ENCODE results near the gene SLC9A9.

SLC9A9 gene

GRCh38 chr3:143648708-143649107 lies 199.6 kb downstream of the SLC9A9 start:
- DNase-seq (ENCODE audit: low read depth in 2 of 2): no peak

- no peak for DNase-seq (ENCODE audit: low read depth in 2 of 2)
These were observed 200.1 kb downstream of the SLC9A9 start for GRCh38 chr3:143648218-143648617.

GRCh38 chr3:143644370-143645089 lies 203.7 kb downstream of the SLC9A9 start:
- no peak for DNase-seq (ENCODE audit: low read depth in 2 of 2)

- DNase-seq (ENCODE audit: low read depth in 2 of 2): no peak
These were observed 204.4 kb downstream of the SLC9A9 start for GRCh38 chr3:143643905-143644304.

GRCh38 chr3:143640774-143641173 lies 207.5 kb downstream of the SLC9A9 start:
- DNase-seq (ENCODE audit: low read depth in 2 of 2): no peak

GRCh38 chr3:143637133-143637532 lies 211.1 kb downstream of the SLC9A9 start:
- DNase-seq (ENCODE audit: low read depth in 2 of 2): no peak

GRCh38 chr3:143634991-143635390 lies 213.3 kb downstream of the SLC9A9 start:
- no peak for DNase-seq (ENCODE audit: low read depth in 2 of 2)

- DNase-seq (ENCODE audit: low read depth in 2 of 2): no peak
These were observed 213.8 kb downstream of the SLC9A9 start for GRCh38 chr3:143634427-143634826.

- no peak for DNase-seq (ENCODE audit: low read depth in 2 of 2)
These were observed 214.5 kb downstream of the SLC9A9 start for GRCh38 chr3:143633816-143634215.

- no peak for DNase-seq (ENCODE audit: low read depth in 2 of 2)
These were observed 218.5 kb downstream of the SLC9A9 start for GRCh38 chr3:143629726-143630125.

- no peak for DNase-seq (ENCODE audit: low read depth in 2 of 2)
These were observed 219.3 kb downstream of the SLC9A9 start for GRCh38 chr3:143628971-143629370.

GRCh38 chr3:143627336-143627735 lies 220.9 kb downstream of the SLC9A9 start:
- DNase-seq (ENCODE audit: low read depth in 2 of 2): peak; percentile 6 to 23

- no peak for DNase-seq (ENCODE audit: low read depth in 2 of 2)
These were observed 229.0 kb downstream of the SLC9A9 start for GRCh38 chr3:143619231-143619630.

GRCh38 chr3:143617050-143617449 lies 231.2 kb downstream of the SLC9A9 start:
- DNase-seq (ENCODE audit: low read depth in 2 of 2): no peak

- no peak for DNase-seq (ENCODE audit: low read depth in 2 of 2)
These were observed 235.0 kb downstream of the SLC9A9 start for GRCh38 chr3:143613226-143613625.

GRCh38 chr3:143612541-143612940 lies 235.7 kb downstream of the SLC9A9 start:
- no peak for DNase-seq (ENCODE audit: low read depth in 2 of 2)

GRCh38 chr3:143608966-143609365 lies 239.3 kb downstream of the SLC9A9 start:
- no peak for DNase-seq (ENCODE audit: low read depth in 2 of 2)

GRCh38 chr3:143605233-143605950 lies 242.9 kb downstream of the SLC9A9 start:
- DNase-seq (ENCODE audit: low read depth in 2 of 2): no peak

- no peak for DNase-seq (ENCODE audit: low read depth in 2 of 2)
These were observed 243.7 kb downstream of the SLC9A9 start for GRCh38 chr3:143604402-143605185.

- no peak for DNase-seq (ENCODE audit: low read depth in 2 of 2)
These were observed 244.5 kb downstream of the SLC9A9 start for GRCh38 chr3:143603774-143604173.

- no peak for DNase-seq (ENCODE audit: low read depth in 2 of 2)
These were observed 246.4 kb downstream of the SLC9A9 start for GRCh38 chr3:143601723-143602484.
